ENCODE data around the gene DNM2.
"Not testable (repeated sequence)": the region's sequence is repeated elsewhere in the genome, so short reads cannot be mapped to it uniquely, and the experiment has no call there.

Gene DNM2

DNA sequence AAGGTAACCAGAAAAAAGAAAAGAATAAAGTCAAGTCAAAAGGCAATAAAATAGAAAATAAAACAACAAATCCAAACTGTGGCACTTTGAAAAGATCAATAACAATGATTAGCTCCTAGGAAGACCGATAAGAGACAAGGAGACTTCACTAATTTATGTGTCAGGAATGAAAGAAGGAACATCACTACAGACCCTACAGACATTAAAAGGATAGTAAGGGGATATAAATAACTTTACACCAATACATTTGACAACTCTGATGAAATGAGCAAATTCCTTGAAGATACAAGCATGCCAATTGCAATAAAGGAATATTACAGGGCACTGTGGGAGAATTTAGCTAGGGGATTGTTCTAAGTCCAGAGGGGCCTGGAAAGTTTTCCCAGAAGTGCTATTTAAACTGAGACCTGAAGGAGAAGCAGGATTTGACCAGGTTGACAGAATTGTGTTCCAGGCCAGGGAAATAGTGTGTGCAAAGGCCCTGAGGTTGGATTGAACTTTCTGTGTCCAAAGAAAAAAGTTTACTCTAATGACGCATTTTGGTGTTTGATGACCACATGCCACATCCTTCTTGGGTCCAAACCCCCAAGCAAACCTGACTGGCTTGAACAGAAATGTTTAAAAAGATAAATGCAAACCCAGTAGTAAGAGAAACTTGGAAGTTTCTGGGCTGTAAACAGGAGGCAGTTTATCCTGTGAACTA is 128.8 kb downstream of the DNM2 start:
- DNase-seq, result no peak

- DNase-seq, result no peak
Measured at GRCh38 chr19:10848230-10848856, 130.5 kb downstream of the DNM2 start, which contains the start of gene C19orf38. C19orf38 (plus strand) TSS chr19:10848415; CDS start chr19:10848509, 94 bp downstream.

DNA sequence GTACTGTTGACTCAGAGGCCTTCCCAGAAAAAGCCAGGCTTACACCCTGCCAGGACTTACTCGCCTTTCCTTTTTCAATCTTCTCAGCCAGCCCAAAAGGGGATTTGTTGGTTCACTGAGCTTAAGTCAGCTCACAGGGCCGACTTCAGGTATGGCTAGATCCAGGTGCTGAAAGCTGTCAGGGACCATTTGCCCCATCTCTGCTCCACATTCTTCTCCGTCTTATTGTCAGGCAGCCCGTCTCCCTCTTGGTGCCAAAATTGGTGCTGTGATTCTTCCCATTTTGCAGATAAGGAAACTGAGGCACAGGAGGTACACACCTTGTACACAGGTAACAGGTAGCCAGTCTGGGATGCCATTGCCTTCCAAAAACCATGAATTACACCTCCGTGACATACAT is 132.8 kb downstream of the DNM2 start:
- no peak for DNase-seq

DNA sequence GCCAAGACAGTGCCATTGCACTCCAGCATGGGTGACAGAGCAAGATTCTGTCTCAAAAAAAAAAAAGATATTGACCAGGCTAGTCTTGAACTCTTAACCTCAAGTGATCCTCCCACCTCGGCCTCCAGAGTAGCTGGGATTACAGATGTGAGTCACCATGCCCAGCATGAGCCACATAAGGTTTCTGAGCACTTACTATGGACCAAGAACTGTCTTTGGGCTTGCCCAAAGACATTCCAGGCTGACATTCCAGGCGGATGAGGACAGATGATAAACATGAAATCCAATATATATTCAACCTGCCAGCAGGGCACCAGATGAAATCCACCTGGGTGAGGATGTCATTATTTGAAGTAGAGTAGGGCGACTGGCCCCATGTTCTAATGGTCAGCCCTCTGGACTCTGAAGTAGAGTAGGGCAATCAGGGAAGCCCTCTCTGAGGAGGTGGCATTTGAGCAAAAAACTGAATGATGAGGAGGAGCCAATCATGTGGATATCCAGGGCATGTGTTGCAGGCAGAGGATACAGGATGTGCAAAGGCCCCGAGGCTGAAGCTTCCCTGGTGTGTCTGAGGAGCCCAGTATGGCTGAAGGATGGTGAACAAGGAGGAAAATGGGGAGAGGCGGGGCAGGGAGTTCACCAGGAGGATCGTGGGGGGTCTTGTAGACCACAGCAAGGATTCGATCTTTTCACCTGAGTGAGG is 134.4 kb downstream of the DNM2 start:
- no peak for DNase-seq

- DNase-seq, result no peak
Measured at GRCh38 chr19:10852941-10853340, 135.1 kb downstream of the DNM2 start.

DNA sequence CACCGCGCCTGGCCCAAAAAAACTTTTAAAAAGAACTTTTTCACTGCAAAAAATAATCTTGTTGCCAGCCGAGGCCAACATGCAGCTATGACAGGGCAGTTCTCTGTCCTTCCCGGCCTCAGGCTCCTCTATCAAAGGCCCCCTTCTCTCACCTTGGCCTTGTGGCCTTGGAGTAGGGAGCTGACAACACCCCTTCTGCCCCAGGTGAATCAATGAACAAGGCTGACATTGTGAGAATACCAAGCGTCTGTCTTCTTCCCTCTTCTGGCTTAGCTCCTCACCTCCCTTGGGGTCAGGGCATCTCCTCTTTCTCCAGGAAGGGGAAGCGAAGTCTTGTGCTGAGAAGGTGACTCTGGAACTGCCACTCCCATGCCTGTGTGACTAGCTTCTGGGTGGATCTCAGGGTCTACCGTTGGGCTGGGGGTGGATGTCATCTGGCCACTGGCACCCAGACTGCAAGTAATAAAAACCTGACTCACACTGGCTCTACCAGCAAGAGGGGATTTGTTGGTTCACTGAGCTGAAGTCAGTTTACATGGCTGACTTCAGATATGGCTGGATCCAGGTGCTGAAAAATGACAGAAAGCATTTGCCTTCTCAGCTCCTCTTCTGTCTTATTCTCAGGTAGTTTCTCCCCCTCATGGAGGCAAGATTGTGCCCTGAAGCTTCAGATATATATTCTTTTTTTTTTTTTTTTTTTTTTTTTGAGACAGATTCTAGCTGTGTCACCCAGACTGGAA is 136.6 kb downstream of the DNM2 start:
- DNase-seq, result no peak

DNA sequence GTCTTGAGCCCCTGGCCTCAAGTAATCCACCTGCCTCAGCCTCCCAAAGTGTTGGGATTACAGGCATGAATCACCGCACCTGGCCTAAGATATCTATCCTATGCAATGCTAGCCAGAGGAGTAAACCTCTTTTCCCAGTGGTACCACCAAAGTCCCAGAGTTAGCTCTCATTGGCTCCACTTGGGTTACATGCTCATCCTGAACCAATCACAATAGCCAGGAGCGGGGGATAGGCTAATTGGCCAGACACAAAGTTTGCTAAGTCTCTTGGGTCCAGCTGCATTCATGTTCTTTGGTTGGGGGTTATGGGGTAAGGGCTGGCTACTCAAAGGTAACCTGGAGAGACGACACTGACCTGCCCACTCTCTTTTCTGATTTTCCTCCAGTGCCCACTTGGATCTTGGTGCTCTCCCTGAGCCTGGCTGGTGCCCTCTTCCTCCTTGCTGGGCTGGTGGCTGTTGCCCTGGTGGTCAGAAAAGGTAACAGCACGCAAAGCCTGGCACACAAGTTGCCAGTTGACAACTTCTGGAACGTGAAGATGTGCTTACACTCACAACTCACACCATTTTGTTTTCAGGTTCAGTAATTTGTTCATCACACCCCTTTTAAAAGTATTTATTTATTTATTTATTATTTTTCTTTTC is 138.1 kb downstream of the DNM2 start:
- DNase-seq, result peak; percentile 32

DNA sequence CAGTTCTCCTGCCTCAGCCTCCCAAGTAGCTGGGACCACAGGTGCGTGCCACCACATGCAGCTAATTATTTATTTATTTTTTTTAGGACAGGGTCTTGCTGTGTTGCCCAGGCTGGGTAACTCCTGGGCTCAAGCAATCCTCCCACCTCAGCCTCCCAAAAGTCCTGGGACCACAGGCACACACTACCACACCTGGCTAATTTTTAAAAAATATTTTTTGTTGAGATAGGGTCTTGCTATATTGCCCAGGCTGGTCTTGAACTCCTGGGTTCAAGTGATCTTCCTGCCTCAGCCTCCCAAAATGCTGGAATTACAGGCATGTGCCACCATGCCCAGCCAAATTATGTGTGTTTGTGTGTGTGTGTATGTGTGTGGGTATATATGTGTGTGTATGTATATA is 139.0 kb downstream of the DNM2 start:
- not testable (repeated sequence) for DNase-seq

DNA sequence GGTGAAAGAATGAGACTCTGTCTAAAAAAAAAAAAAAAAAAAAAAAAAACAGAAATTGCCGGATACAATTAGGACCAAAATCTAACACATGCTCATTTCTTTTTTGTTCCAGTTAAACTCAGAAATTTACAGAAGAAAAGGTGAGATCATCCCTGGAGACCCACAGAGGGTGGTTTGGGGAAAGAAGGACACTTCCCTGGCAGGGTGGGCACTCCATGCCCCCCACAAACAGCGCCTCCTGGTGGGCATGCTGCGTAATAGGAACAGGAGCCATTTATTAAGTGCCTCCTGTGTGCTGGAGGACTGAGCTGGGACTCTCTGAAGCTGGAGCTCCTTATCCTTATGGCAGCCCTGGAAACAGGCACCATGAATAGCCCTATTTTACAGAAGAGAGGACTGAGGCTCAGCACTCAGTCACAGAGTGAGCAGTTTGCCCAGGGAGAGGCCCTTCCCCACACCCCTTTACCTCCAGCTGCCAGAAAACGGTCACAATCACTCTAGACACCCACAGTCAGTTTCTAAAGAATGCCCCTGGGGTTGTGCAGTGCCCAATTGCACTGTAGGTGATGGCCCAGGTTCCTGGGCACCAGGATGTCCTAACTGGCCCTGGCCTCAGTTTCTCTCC is 140.4 kb downstream of the DNM2 start:
- DNase-seq, result peak; percentile 38

- DNase-seq, result peak; percentile 47
Measured at GRCh38 chr19:10861103-10861651, 143.3 kb downstream of the DNM2 start.

DNA sequence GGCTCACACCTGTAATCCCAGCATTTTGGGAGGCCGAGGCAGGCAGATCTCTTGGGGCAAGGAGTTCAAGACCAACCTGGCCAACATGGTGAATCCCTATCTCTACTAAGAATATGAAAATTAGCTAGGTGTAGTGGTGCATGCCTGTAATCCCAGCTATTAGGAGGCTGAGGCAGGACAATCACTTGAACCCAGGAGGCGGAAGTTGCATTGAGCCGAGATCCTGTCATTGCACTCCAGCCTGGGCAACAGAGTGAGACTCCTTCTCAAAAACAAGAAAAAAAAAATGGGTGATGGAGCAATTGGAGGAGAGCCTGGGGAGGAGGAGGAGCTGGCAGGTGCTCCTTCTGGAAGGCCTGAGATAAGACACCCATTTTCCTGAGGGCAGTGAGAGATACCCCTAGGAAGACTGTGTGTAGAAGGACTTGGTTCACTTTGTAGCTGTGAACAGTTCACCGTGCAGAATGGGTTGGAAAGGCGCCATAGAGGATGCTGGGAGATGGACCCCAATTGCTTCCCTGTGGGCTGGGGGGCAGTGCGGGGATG is 144.8 kb downstream of the DNM2 start:
- no peak for DNase-seq

DNA sequence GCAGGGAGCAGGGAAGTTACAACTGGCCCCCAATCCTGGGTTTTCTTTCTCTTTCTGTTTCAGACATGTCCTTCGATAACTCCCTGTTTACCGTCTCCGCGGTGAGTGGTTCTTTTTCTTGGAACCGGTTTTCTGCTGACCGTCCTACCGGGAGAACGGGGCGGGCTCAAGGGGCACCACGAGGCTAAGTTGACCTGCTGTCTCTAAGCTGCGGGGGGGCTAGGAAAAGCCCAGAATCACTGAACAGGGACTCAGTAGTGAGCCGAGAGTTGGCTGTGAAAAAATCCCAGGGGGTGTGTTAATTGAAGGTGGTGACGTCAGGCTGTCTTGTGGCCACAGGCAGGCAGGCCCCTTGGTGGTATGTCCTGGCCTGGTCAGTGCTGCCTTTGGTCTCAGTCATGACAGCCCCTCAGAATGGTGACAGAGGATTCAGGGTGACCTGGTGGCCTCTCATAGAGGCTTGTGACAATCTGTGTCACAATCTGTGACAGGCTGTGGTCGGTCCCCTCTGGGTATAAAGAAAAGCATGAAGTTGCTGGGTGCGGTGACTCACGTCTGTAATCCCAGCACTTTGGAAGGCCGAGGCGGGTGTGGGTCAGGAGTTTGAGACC is 145.3 kb downstream of the DNM2 start:
- no peak for DNase-seq

DNA sequence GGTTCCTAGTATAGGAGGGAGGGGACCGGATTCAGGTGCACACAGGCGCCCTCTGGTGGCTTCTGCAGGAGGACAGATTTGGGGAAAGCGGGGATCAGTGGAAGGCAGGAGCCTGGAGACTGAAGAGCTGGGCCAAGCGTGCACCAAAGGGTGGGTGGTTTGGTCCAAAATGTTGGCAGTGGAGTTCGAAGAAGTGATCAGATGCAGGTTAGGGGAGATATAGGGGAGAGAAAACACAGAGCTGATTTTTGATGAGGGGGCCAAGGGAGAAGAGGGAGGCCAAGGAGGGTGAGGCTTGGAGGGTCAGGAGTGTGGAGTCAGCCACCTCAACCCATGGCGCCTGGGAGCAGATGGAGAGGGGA is 146.6 kb downstream of the DNM2 start:
- peak; percentile 83 for DNase-seq

DNA sequence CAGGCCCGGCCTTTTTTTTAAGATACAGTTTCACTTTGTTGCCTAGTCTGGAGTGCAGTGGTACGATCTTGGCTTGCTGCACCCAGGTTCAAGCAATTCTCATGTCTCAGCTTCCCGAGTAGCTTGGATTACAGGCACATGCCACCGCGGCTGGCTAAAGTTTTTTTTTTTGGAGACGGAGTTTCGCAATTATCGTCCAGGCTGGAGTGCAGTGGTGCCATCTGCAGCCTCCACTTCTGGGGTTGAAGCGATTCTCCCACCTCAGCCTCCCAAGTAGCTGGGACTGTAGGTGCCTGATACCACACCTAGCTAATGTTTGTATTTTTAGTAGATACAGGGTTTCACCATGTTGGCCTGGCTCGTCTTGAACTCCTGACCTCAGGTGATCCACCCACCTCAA is 148.6 kb downstream of the DNM2 start:
- DNase-seq, result no peak

GRCh38 chr19:10868872-10869547 is 151.1 kb downstream of the DNM2 start:
- DNase-seq, result no peak

DNA sequence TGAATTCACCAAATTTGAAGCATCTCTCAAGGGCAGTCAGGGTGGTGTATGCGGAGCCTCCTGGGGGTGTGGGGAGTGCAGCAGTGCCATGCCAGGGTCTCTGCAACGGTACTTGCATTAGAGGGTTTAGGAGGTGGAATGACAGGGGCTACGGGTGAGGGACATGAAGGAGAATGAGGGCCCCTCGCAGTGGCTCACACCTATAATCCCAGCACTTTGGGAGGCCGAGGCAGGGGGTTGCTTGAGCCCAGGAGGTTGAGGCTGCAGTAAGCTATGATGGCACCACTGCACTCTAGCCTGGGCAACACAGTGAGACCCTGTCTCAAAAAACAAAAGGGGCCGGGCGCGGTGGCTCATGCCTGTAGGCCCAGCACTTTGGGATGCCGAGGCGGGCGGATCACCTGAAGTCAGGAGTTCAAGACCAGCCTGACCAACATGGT is 152.0 kb downstream of the DNM2 start:
- DNase-seq, result not testable (repeated sequence)

DNA sequence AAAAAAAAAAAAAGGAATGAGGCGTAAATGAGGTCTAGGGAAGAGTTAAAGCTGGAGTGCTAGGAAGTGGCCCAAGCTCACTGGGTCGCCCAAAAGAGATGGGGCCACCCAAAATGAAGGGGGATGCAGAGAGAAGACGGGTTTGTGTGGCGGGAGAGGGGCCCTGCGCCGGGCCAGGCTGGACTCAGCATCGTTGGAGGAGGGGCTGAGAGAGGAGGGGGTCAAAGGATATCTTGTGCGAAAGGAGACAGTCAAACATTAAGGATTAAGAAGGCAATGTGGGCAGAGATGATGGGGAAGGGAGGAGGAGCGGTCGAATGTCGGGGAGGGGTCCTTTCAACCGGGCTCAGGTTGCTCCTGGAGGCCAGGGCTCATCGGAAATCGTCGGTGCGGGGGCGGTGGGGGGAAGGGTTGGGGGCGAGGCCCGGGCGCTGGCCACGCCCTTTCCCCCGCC is 152.6 kb downstream of the DNM2 start:
- no peak for DNase-seq

- DNase-seq, result peak; percentile 98
Measured at GRCh38 chr19:10870955-10871603, 153.2 kb downstream of the DNM2 start, which contains the start of gene CARM1. CARM1 (plus strand) TSS chr19:10871553; CDS start chr19:10871703, 150 bp downstream.

DNA sequence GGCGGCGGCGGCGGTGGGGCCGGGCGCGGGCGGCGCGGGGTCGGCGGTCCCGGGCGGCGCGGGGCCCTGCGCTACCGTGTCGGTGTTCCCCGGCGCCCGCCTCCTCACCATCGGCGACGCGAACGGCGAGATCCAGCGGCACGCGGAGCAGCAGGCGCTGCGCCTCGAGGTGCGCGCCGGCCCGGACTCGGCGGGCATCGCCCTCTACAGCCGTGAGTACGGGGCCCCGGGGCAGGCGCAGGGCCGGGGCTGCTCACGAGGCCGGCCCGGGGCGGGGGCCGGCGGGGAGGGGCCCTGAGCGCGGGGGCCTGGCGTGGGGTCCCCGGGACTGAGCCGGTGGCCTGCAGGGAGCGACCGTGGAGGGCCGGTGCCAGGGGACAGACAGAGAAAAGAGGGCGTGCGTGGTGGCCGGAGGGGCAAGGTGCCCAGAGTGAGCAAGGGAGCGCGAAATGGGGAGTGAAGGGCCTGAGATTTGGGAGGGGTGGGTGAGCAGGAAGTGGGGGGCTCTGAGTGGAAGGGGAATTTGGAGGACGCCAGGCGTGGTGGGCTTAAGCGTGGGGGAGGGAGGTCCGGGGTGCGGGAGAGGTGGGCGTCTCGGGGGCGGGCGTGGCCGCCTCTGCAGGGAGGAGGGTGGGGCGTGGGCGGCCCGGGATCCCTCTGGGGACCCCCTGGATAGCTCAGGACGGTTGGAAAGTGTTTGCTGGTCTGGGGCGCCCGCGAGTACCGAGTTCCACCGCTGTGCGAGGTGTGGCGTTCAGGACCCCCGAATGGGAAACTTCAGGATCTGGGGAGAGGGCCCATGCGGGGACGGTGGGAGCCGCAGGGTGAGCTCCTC is 154.0 kb downstream of the DNM2 start:
- no peak for DNase-seq

Measured in CD4-positive, alpha-beta T cell treated with Interleukin-17A for 1 hour (primary cell).